Calu3 (cell line): ENCODE data around the gene CEACAM4. TPM values are rescaled to one million over a fixed set of nuclear protein-coding genes. Genes with fewer than 3 reads are reported as not detected.

Experiments
- BruUV-seq: library from RNA; stranded (reverse); fragments of 400-500 nt; replicated peaks from 2 replicates; lab custom pipeline; 2021; lab: Mats Ljungman, UMichigan
- CTCF ChIA-PET: fragments of 300-600 bp; sonication (Branson Sonifier 250); formaldehyde crosslinking; loops from one replicate; lab custom pipeline; 2022; ENCODE audit warnings: antibody characterized with exemption; lab: Charles Lee
- DNase-seq: peaks from one replicate; pipeline ENCODE4 v3.0.0; 2022
- H3K27ac Mint-ChIP-seq: one replicate; pipeline ENCODE4 v1.8.0; 2022; ENCODE audit warnings: mixed read lengths; ENCODE audit not compliant: unreplicated experiment
- H3K27me3 Mint-ChIP-seq: one replicate; pipeline ENCODE4 v1.8.0; 2022; ENCODE audit warnings: mixed read lengths; ENCODE audit not compliant: unreplicated experiment
- H3K36me3 Mint-ChIP-seq: one replicate; pipeline ENCODE4 v1.8.0; 2022; ENCODE audit warnings: mild to moderate bottlenecking, moderate library complexity, mixed read lengths; ENCODE audit not compliant: insufficient read depth, unreplicated experiment
- H3K4me1 Mint-ChIP-seq: one replicate; pipeline ENCODE4 v1.8.0; 2022; ENCODE audit warnings: mild to moderate bottlenecking, low read depth, mixed read lengths; ENCODE audit not compliant: unreplicated experiment
- H3K4me3 Mint-ChIP-seq: one replicate; pipeline ENCODE4 v1.8.0; 2022; ENCODE audit warnings: mild to moderate bottlenecking, low read depth, moderate library complexity, mixed read lengths; ENCODE audit not compliant: unreplicated experiment
- H3K9me3 Mint-ChIP-seq: one replicate; pipeline ENCODE4 v1.8.0; 2022; ENCODE audit warnings: low read depth, mixed read lengths; ENCODE audit not compliant: unreplicated experiment
- CTCF ChIP-seq: fragments of 200-600 bp; IDR thresholded peaks from one replicate; pipeline ENCODE4 v1.8.0; 2022; ENCODE audit warnings: antibody characterized with exemption; ENCODE audit not compliant: unreplicated experiment
- intact Hi-C: fragments of 100-400 bp; cut with micrococcal nuclease; formaldehyde crosslinking; loops from one replicate; pipeline ENCODE4 v1.10.0; 2022; ENCODE audit not compliant: unreplicated experiment
- total RNA-seq: library from RNA; stranded (reverse); gene quantifications from 2 replicates; pipeline ENCODE4 v1.2.3, GENCODE V29; 2022

CEACAM4 gene
- total RNA-seq, 1 experiment from 2014 or later, result not detected

GRCh38 chr19:41623360-41623759 is 3.5 kb downstream of the CEACAM4 start:
- Mint-ChIP-seq H3K27ac (no peak overlapping the region), H3K36me3 (no peaks in the 10 kb centered on the region), H3K9me3 (no peaks in the 10 kb centered on the region), H3K27me3 (peaks cover 100% of the 10 kb centered on the region), H3K4me3 (no peak overlapping the region), H3K4me1 (no peaks in the 10 kb centered on the region)
- BruUV-seq, result no TSS peak
- DNase-seq, result no peak
- intact Hi-C loops, result no loop called here
- TF ChIP-seq CTCF, result no peak
- CTCF ChIA-PET, result no interaction called here

GRCh38 chr19:41621654-41622053 is 5.2 kb downstream of the CEACAM4 start:
- no peak for DNase-seq
- no peak overlapping the region for H3K27ac Mint-ChIP-seq
- H3K4me1 Mint-ChIP-seq, result no peaks in the 10 kb centered on the region
- BruUV-seq, result no TSS peak
- no peak for TF ChIP-seq CTCF
- intact Hi-C loops, result no loop called here
- no peaks in the 10 kb centered on the region for H3K9me3 Mint-ChIP-seq
- H3K36me3 Mint-ChIP-seq, result no peaks in the 10 kb centered on the region
- peaks cover 100% of the 10 kb centered on the region for H3K27me3 Mint-ChIP-seq
- CTCF ChIA-PET, result interaction anchor here (0.7 kb wide), 1 partner anchor 19 kb away, joined by 3 read pairs; no protein-coding TSS in a partner anchor
- H3K4me3 Mint-ChIP-seq, result no peak overlapping the region

GRCh38 chr19:41621226-41621625 is 5.6 kb downstream of the CEACAM4 start:
- no peak for DNase-seq
- intact Hi-C loops, result no loop called here
- H3K9me3 Mint-ChIP-seq, result no peaks in the 10 kb centered on the region
- CTCF ChIA-PET, result interaction anchor here (0.7 kb wide), 1 partner anchor 19 kb away, joined by 3 read pairs; no protein-coding TSS in a partner anchor
- H3K27ac Mint-ChIP-seq, result no peak overlapping the region
- no peak for TF ChIP-seq CTCF
- H3K27me3 Mint-ChIP-seq, result peaks cover 100% of the 10 kb centered on the region
- no peak overlapping the region for H3K4me3 Mint-ChIP-seq
- BruUV-seq, result no TSS peak
- no peaks in the 10 kb centered on the region for H3K4me1 Mint-ChIP-seq
- H3K36me3 Mint-ChIP-seq, result no peaks in the 10 kb centered on the region

- Mint-ChIP-seq H3K9me3 (no peaks in the 10 kb centered on the region), H3K27me3 (peaks cover 100% of the 10 kb centered on the region), H3K36me3 (no peaks in the 10 kb centered on the region), H3K4me3 (no peak overlapping the region), H3K27ac (no peak overlapping the region), H3K4me1 (no peaks in the 10 kb centered on the region)
- no TSS peak for BruUV-seq
- intact Hi-C loops, result no loop called here
- DNase-seq, result no peak
- CTCF ChIA-PET, result no interaction called here
- TF ChIP-seq CTCF, result no peak
Observed at GRCh38 chr19:41620171-41620570, 6.7 kb downstream of the CEACAM4 start.
